GM12878 (cell line): Measurements from ENCODE around the gene IGLON5. TPM values are rescaled to one million over a fixed set of nuclear protein-coding genes. Genes with fewer than 3 reads are reported as not detected.

Experiments
- ATAC-seq: fragments of 200-7000 bp; cut with Tn5 transposase; 3 replicates; pipeline ENCODE4 v1.9.1; 2020; ENCODE audit warnings: mild to moderate bottlenecking, moderate library complexity
- BruUV-seq: library from RNA; stranded (reverse); fragments of 400-500 nt; replicated peaks from 2 replicates; lab custom pipeline; 2021; lab: Mats Ljungman, UMichigan
- CTCF ChIA-PET: fragments of 300-600 bp; sonication (Branson Sonifier 250); formaldehyde crosslinking; extraction: SDS; loops from one replicate; lab custom pipeline; 2021; ENCODE audit warnings: inconsistent platforms; lab: Yijun Ruan, JAX
- POLR2A ChIA-PET: fragments of 350-600 bp; formaldehyde crosslinking; extraction: SDS; loops from one replicate; lab custom pipeline; 2021; ENCODE audit warnings: inconsistent platforms; lab: Charles Lee
- RAD21 ChIA-PET: fragments of 300-600 bp; sonication (Branson Sonifier 250); formaldehyde crosslinking; loops from one replicate; lab custom pipeline; 2023; ENCODE audit warnings: antibody characterized with exemption; ENCODE audit not compliant: unreplicated experiment; lab: Charles Lee
- SMC1A ChIA-PET: fragments of 300-600 bp; sonication (Branson Sonifier 250); formaldehyde crosslinking; loops from one replicate; lab custom pipeline; 2023; ENCODE audit not compliant: unreplicated experiment, uncharacterized antibody; lab: Charles Lee
- DNase-seq: peaks from one replicate; pipeline ENCODE4 v3.0.0-alpha.2; 2011; ENCODE audit warnings: low read depth, low spot score
- FAIRE-seq: peaks from 3 replicates; lab custom pipeline; 2011; peaks lifted over from hg19 to GRCh38; lab: Jason Lieb, UNC
- H2AFZ ChIP-seq: 2 replicates; pipeline ENCODE4 v1.6.0; 2011; ENCODE audit warnings: low read depth, low read length, control low read depth; ENCODE audit not compliant: control insufficient read depth
- H3K27ac ChIP-seq: 2 replicates; pipeline ENCODE4 v1.5.1; 2011; ENCODE audit warnings: control low read depth; ENCODE audit not compliant: control insufficient read depth, insufficient read depth
- H3K27me3 ChIP-seq, 2 experiments: replicated peaks in 1 of 2; 2 replicates each; pipeline versions ENCODE4 v1.6.0 to v1.6.1; 2011; ENCODE audit warnings: low read length in 1 of 2; ENCODE audit not compliant: control insufficient read depth in 2 of 2, insufficient read depth in 2 of 2
- H3K36me3 ChIP-seq, 2 experiments: 2 replicates each; pipeline ENCODE4 v1.5.1; 2011; ENCODE audit warnings: low read length in 1 of 2; ENCODE audit not compliant: control insufficient read depth in 2 of 2, insufficient read depth in 2 of 2
- H3K4me1 ChIP-seq: 2 replicates; pipeline ENCODE4 v1.6.1; 2011; ENCODE audit warnings: mild to moderate bottlenecking, low read length, moderate library complexity, mixed read lengths; ENCODE audit not compliant: control insufficient read depth, insufficient read depth
- H3K4me2 ChIP-seq: 2 replicates; pipeline ENCODE4 v1.6.0; 2011; ENCODE audit warnings: control low read depth; ENCODE audit not compliant: control insufficient read depth, insufficient read depth
- H3K4me3 ChIP-seq: fragments of 200-600 bp; sonication (generic); 2 replicates; pipeline ENCODE4 v1.5.1; 2016
- H3K79me2 ChIP-seq: 2 replicates; pipeline ENCODE4 v1.6.0; 2011; ENCODE audit warnings: low read length; ENCODE audit not compliant: control insufficient read depth, insufficient read depth
- H3K9ac ChIP-seq: 2 replicates; pipeline ENCODE4 v1.8.0; 2011; ENCODE audit warnings: low read length, control low read depth, mixed read lengths; ENCODE audit not compliant: control insufficient read depth, insufficient read depth
- H3K9me3 ChIP-seq: replicated peaks from 3 replicates; pipeline ENCODE4 v1.5.1; 2011; ENCODE audit warnings: mild to moderate bottlenecking, low read length; ENCODE audit not compliant: control insufficient read depth, insufficient read depth
- H4K20me1 ChIP-seq: 2 replicates; pipeline ENCODE4 v1.6.0; 2011; ENCODE audit not compliant: control insufficient read depth, insufficient read depth
- CREM ChIP-seq: IDR thresholded peaks from 2 replicates; pipeline ENCODE4 v1.6.1; 2014; ENCODE audit warnings: antibody characterized with exemption, low read depth
- FOXM1 ChIP-seq: IDR thresholded peaks from 2 replicates; pipeline ENCODE4 v1.6.1; 2012; ENCODE audit warnings: low read depth, mild to moderate bottlenecking, inconsistent platforms, low read length, moderate library complexity
- IRF4 ChIP-seq: IDR thresholded peaks from 2 replicates; pipeline ENCODE4 v1.6.1; 2011; ENCODE audit warnings: low read depth, low read length
- MYC ChIP-seq: IDR thresholded peaks from 2 replicates; pipeline ENCODE4 v1.6.1; 2011; ENCODE audit warnings: mild to moderate bottlenecking, low read length, moderate library complexity, inconsistent platforms; ENCODE audit not compliant: insufficient read depth, insufficient replicate concordance, insufficient read length, severe bottlenecking
- NR2F1 ChIP-seq: fragments of 450-650 bp; conservative IDR thresholded peaks from 2 replicates; pipeline ENCODE4 v1.6.1; 2017; ENCODE audit warnings: mild to moderate bottlenecking
- RBBP5 ChIP-seq: fragments of 200-600 bp; sonication (generic); conservative IDR thresholded peaks from 2 replicates; pipeline ENCODE4 v1.6.1; 2016
- SIN3A ChIP-seq: IDR thresholded peaks from 2 replicates; pipeline ENCODE4 v1.6.1; 2012; ENCODE audit warnings: low read depth, low read length, improper control_type of control experiment
- STAT3 ChIP-seq: IDR thresholded peaks from 2 replicates; pipeline ENCODE4 v1.6.1; 2011; ENCODE audit warnings: low read depth, low read length, improper control_type of control experiment
- TCF3 ChIP-seq: IDR thresholded peaks from 2 replicates; pipeline ENCODE4 v1.6.1; 2012; ENCODE audit warnings: low read depth, mild to moderate bottlenecking, low read length, borderline replicate concordance; ENCODE audit not compliant: insufficient read depth
- ZNF207 ChIP-seq: fragments of 450-650 bp; IDR thresholded peaks from 2 replicates; pipeline ENCODE4 v1.6.1; 2014; ENCODE audit warnings: antibody characterized with exemption, mild to moderate bottlenecking, borderline replicate concordance
- WGBS: methylation state at CpG from one replicate; pipeline ENCODE4 v1.1.6; 2016; ENCODE audit warnings: low lambda C conversion rate; ENCODE audit not compliant: insufficient replicate concordance, insufficient coverage; ENCODE audit errors: missing lambda C conversion rate; 5-methylcytosine and 5-hydroxymethylcytosine counted together
- in situ Hi-C: fragments of 300-500 bp; cut with MboI; formaldehyde crosslinking; loops from 9 replicates; pipeline ENCODE4 v1.14.3; 2018; ENCODE audit warnings: mixed read lengths
- intact Hi-C: fragments of 100-400 bp; cut with micrococcal nuclease; formaldehyde crosslinking; loops from one replicate; pipeline ENCODE4 v1.14.2; 2022; ENCODE audit not compliant: unreplicated experiment
- polyA plus RNA-seq, 11 experiments: library from polyadenylated mRNA; depleted of rRNA in 4 of 11; unstranded in 6 of 11; stranded (reverse) in 5 of 11; fragments of >200 nt; fragmentation: Nextera tagmentation in 4 of 11; fragmentation: Illumina TruSeq in 1 of 11; extraction: Ambion mirVana in 4 of 11; extraction: Trizol in 1 of 11; gene quantifications; 1 replicate in 1 of 11; 2 replicates in 10 of 11; pipeline versions ENCODE4 v1.2.1 to v1.2.3, GENCODE V29; 2011 to 2016; ENCODE audit warnings: inconsistent platforms in 2 of 11, missing spikeins in 2 of 11, low read depth in 1 of 11
- total RNA-seq, 4 experiments: library from RNA; depleted of rRNA in 3 of 4; stranded (reverse); fragments of >200 nt in 3 of 4; fragmentation: Illumina TruSeq in 1 of 4; extraction: Trizol in 1 of 4; gene quantifications; 2 replicates each; pipeline versions ENCODE4 v1.2.1 to v1.2.3, GENCODE V29; 2013 to 2021
- TF ChIP-seq, protein P1 (sequence below): fragments of 450-650 bp; IDR thresholded peaks from 2 replicates; pipeline ENCODE4 v1.6.1; 2014; ENCODE audit warnings: mild to moderate bottlenecking
- TF ChIP-seq, protein P2 (sequence below): fragments of 450-650 bp; formaldehyde crosslinking; IDR thresholded peaks from 2 replicates; pipeline ENCODE4 v1.5.0; 2022; ENCODE audit warnings: mild to moderate bottlenecking, missing genetic modification characterization

IGLON5 gene
- total and polyA plus RNA-seq, 10 of the 15 experiments (the other 5 are each of a cell fraction or from before 2014, with no cell fraction given) = not detected

DNA sequence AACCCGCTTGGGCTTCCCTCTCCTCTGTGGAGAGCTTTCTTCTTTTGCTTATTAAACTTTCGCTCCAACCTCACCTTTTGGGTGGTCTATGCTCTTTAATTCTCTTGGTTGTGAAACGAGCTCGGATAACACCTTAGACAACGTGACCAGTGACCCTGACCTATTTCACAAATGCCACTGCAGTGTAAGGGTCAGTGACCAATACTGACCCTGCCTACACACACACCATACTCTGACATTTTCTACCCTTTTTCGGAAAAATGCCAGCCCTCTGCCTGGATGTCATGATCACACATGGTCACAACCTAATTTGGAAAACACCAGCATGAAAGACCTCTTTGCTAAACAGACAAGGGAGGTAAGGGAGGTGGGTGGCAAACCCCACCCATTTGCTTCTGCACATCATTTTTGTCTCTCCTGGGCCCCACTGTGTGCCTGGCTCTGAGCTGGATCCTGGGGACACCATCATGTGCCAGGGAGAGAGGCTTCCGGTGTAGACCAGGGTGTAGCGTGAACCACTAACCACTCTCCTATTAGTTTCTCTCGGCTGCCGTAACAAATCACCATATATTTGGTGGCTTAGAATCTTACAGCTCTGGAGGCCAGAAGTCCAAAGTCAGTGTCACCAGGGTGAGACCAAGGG lies 44.8 kb downstream of the IGLON5 start:
- BruUV-seq = no TSS peak
- no peak overlapping the region for H3K9ac ChIP-seq
- H2AFZ ChIP-seq = no peak overlapping the region
- H3K27ac ChIP-seq = no peak overlapping the region
- in situ Hi-C loops (loop anchor here (25.0 kb wide), 1 partner anchor 1019 kb away; the partner anchor contains the start of gene KCNC3), intact Hi-C loops (no loop called here)
- H3K4me3 ChIP-seq = no peak overlapping the region
- no peak overlapping the region for H3K4me2 ChIP-seq
- POLR2A ChIA-PET = interaction anchor here (0.9 to 1.0 kb wide), 2 partner anchors 9 to 15 kb away, joined by 3 read pairs; no protein-coding TSS in a partner anchor
- no peaks in the 10 kb centered on the region for H3K9me3 ChIP-seq
- no peaks in the 10 kb centered on the region for H3K79me2 ChIP-seq
- ATAC-seq (no peak), FAIRE-seq (no peak), DNase-seq (no peak)
- no peak for TF ChIP-seq RBBP5
- CTCF ChIA-PET = interaction anchor here (0.9 to 1.9 kb wide), 4 partner anchors 9 to 65 kb away, joined by 3 to 5 read pairs (median 4); no protein-coding TSS in a partner anchor
- no peaks in the 10 kb centered on the region for H3K4me1 ChIP-seq
- 98% methylated on average over 10 of the region's 10 CpGs for WGBS
- H3K27me3 ChIP-seq = no peaks in the 10 kb centered on the region
- H4K20me1 ChIP-seq = no peaks in the 10 kb centered on the region
- no peaks in the 10 kb centered on the region for H3K36me3 ChIP-seq
- RAD21 ChIA-PET = interaction anchor here (0.7 kb wide), 1 partner anchor 264 kb away, joined by 3 read pairs; no protein-coding TSS in a partner anchor
- SMC1A ChIA-PET = no interaction called here

DNA sequence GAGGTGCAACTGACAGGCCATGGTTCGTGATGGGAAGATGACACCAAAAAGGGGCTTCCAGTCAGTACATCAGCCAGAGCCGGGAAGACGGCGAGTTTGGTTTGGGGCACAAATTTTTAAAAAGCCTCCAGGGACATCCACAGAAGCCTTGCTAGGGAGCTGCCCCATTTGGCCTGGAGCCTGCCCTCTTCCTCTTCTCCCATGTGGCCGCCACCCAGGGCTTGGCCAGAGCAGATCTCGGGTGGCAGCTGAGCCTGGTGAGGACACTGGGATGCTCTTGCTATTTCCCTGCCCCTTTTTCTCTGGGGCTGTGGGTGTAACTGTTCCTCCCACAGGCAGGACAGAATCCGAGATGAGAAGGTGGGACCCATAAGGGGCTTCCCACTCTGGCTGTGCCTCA lies 46.5 kb downstream of the IGLON5 start:
- ChIA-PET RAD21 (interaction anchor here (0.6 kb wide), 1 partner anchor 10 kb away, joined by 3 read pairs; no protein-coding TSS in a partner anchor), CTCF (interaction anchor here (1.9 kb wide), 1 partner anchor 63 kb away, joined by 4 read pairs; no protein-coding TSS in a partner anchor), SMC1A (no interaction called here), POLR2A (no interaction called here)
- Histone ChIP-seq H3K27me3 (no peaks in the 10 kb centered on the region), H3K27ac (no peak overlapping the region), H3K36me3 (no peaks in the 10 kb centered on the region), H3K9ac (no peak overlapping the region), H3K9me3 (no peaks in the 10 kb centered on the region), H3K79me2 (no peaks in the 10 kb centered on the region), H4K20me1 (no peaks in the 10 kb centered on the region), H2AFZ (no peak overlapping the region), H3K4me1 (no peaks in the 10 kb centered on the region), H3K4me3 (no peak overlapping the region), H3K4me2 (no peak overlapping the region)
- in situ Hi-C loops (loop anchor here (25.0 kb wide), 1 partner anchor 1021 kb away; the partner anchor contains the start of gene KCNC3), intact Hi-C loops (no loop called here)
- no peak for FAIRE-seq
- ATAC-seq = no peak
- no TSS peak for BruUV-seq
- no peak for DNase-seq
- 81% methylated on average over 6 of the region's 7 CpGs for WGBS
- no peak for TF ChIP-seq FOXM1
- TF ChIP-seq, protein P1, sequence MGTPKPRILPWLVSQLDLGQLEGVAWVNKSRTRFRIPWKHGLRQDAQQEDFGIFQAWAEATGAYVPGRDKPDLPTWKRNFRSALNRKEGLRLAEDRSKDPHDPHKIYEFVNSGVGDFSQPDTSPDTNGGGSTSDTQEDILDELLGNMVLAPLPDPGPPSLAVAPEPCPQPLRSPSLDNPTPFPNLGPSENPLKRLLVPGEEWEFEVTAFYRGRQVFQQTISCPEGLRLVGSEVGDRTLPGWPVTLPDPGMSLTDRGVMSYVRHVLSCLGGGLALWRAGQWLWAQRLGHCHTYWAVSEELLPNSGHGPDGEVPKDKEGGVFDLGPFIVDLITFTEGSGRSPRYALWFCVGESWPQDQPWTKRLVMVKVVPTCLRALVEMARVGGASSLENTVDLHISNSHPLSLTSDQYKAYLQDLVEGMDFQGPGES = no peak
- TF ChIP-seq TCF3 = no peak
- TF ChIP-seq NR2F1 = no peak
- TF ChIP-seq, protein P2, sequence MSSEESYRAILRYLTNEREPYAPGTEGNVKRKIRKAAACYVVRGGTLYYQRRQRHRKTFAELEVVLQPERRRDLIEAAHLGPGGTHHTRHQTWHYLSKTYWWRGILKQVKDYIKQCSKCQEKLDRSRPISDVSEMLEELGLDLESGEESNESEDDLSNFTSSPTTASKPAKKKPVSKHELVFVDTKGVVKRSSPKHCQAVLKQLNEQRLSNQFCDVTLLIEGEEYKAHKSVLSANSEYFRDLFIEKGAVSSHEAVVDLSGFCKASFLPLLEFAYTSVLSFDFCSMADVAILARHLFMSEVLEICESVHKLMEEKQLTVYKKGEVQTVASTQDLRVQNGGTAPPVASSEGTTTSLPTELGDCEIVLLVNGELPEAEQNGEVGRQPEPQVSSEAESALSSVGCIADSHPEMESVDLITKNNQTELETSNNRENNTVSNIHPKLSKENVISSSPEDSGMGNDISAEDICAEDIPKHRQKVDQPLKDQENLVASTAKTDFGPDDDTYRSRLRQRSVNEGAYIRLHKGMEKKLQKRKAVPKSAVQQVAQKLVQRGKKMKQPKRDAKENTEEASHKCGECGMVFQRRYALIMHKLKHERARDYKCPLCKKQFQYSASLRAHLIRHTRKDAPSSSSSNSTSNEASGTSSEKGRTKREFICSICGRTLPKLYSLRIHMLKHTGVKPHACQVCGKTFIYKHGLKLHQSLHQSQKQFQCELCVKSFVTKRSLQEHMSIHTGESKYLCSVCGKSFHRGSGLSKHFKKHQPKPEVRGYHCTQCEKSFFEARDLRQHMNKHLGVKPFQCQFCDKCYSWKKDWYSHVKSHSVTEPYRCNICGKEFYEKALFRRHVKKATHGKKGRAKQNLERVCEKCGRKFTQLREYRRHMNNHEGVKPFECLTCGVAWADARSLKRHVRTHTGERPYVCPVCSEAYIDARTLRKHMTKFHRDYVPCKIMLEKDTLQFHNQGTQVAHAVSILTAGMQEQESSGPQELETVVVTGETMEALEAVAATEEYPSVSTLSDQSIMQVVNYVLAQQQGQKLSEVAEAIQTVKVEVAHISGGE = no peak
- TF ChIP-seq ZNF207 = no peak
- no peak for TF ChIP-seq MYC
- no peak for TF ChIP-seq SIN3A
- TF ChIP-seq STAT3 = no peak
- no peak for TF ChIP-seq IRF4
- TF ChIP-seq CREM = no peak
